Activated CD8-positive, alpha-beta T cell treated with anti-CD3 and anti-CD28 coated beads, Interleukin-2, amount 10 ng/mL, durations not matched to agents 7 days and 5 days (primary cell): ENCODE data around the gene RNF215. TPM values are rescaled to one million over a fixed set of nuclear protein-coding genes. Genes with fewer than 3 reads are reported as not detected.
A peak's percentile ranks its signal among the peaks of the same experiment; 100 is the strongest.

Source experiments
- ATAC-seq: fragments of 150-1000 bp; cut with Tn5 transposase; one replicate; pipeline ENCODE4 v1.10.0; 2021; ENCODE audit warnings: moderate library complexity
- CTCF ChIA-PET: fragments of 350-600 bp; sonication (Branson Sonifier 250); formaldehyde crosslinking; loops from one replicate; lab custom pipeline; 2021; ENCODE audit warnings: antibody characterized with exemption; lab: Charles Lee
- POLR2A ChIA-PET: fragments of 350-600 bp; sonication (Branson Sonifier 250); formaldehyde crosslinking; loops from one replicate; lab custom pipeline; 2021; ENCODE audit warnings: antibody characterized with exemption; lab: Charles Lee
- DNase-seq: peaks from one replicate; pipeline ENCODE4 v3.0.0-alpha.2; 2020
- H3K27ac Mint-ChIP-seq: one replicate; pipeline ENCODE4 v1.8.0; 2021; ENCODE audit warnings: mild to moderate bottlenecking, mixed read lengths
- H3K27me3 Mint-ChIP-seq: one replicate; pipeline ENCODE4 v1.8.0; 2021; ENCODE audit warnings: low read depth, mixed read lengths
- H3K36me3 Mint-ChIP-seq: one replicate; pipeline ENCODE4 v1.8.0; 2021; ENCODE audit warnings: low read depth, mixed read lengths
- H3K4me1 Mint-ChIP-seq: one replicate; pipeline ENCODE4 v1.8.0; 2021; ENCODE audit warnings: low read depth, mixed read lengths
- H3K4me3 Mint-ChIP-seq: one replicate; pipeline ENCODE4 v1.8.0; 2021; ENCODE audit warnings: mild to moderate bottlenecking, mixed read lengths
- H3K9me3 Mint-ChIP-seq: one replicate; pipeline ENCODE4 v1.8.0; 2022; ENCODE audit warnings: mixed read lengths; ENCODE audit not compliant: insufficient read depth
- total RNA-seq, 2 experiments: library from RNA; stranded (reverse); gene quantifications; one replicate each; pipeline ENCODE4 v1.2.3, GENCODE V29; 2021

The RNF215 gene
- total RNA-seq, 2 experiments from 2014 or later, result 12.0 to 14.6 TPM

DNA sequence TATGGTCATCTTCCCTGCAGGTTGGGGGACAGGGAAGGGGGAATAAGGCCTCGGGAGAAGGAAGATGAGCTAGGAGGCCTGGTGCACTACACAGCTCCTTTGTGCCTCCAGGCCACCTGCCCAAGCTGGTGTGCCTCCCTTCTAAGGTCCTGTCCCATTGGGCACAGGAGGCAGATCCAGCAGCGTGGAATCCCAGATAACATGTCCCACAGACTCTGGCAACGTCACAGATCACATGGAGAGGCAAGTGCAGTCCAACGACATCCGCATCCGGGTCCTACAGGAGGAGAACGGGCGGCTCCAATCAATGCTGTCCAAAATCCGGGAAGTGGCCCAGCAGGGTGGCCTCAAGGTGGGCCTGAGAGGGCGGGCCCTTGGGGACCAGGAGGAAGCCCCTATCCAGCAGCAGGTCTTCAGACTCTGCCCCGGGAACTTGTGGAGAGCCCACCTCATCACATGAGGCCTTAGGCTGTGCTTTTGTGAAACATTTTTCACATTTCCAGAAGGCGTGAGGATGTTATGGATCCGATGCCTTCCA is 11.8 kb downstream of the RNF215 start:
- H3K36me3 Mint-ChIP-seq, result no peaks in the 10 kb centered on the region
- DNase-seq (no peak), ATAC-seq (no peak)
- H3K27me3 Mint-ChIP-seq, result no peaks in the 10 kb centered on the region
- no peaks in the 10 kb centered on the region for H3K9me3 Mint-ChIP-seq
- no peaks in the 10 kb centered on the region for H3K4me1 Mint-ChIP-seq
- H3K27ac Mint-ChIP-seq, result no peak overlapping the region
- no peak overlapping the region for H3K4me3 Mint-ChIP-seq
- CTCF ChIA-PET, result no interaction called here
- POLR2A ChIA-PET, result no interaction called here

DNA sequence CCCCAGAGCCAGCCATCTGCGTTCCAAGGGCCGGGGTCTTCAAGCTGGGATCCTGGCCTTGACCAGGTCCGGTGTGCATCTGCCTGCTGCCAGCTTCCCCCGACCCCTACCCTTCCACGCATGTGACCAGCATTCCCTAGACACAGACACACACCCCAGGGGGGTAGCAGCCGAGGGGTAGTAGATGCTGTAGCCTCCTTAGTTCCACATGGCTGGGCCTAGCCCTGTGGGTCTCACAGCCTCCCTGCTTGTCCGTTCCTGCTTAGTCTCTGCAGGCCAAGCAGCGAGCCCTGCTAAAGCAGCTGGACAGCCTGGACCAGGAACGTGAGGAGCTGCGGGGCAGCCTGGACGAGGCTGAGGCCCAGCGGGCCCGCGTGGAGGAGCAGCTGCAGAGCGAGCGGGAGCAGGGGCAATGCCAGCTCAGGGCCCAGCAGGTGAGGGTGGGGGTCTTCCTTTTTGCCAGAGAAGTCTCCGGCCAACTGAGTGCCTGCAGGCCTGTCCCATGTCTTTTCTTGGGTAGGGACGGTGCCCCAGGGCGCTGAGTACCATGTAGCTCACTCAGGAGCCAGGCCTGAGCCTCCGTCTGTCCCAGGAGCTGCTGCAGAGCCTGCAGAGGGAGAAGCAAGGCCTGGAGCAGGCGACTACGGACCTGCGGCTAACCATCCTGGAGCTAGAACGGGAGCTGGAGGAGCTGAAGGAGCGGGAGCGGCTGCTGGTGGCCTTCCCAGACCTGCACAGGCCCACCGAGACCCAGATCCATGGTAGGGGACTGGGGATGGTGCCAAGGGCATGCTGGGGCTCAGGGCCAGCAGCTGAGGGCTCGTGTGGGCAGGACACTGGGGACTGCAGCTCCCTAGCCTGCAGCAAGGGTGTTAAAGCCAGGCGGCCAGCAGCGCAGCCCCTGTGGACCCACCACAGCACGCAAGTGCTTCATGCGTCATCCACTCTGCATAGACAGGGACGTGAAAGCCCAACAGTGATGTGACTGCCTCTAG is 13.6 kb downstream of the RNF215 start:
- H3K9me3 Mint-ChIP-seq, result no peaks in the 10 kb centered on the region
- no peaks in the 10 kb centered on the region for H3K4me1 Mint-ChIP-seq
- H3K36me3 Mint-ChIP-seq, result no peaks in the 10 kb centered on the region
- no peak for ATAC-seq
- ChIA-PET POLR2A (interaction anchor here (1.1 kb wide), 1 partner anchor 108 kb away, joined by 4 read pairs; no protein-coding TSS in a partner anchor), CTCF (interaction anchor here (1.4 kb wide), 1 partner anchor 86 kb away, joined by 6 read pairs; no protein-coding TSS in a partner anchor)
- H3K4me3 Mint-ChIP-seq, result no peak overlapping the region
- H3K27me3 Mint-ChIP-seq, result no peaks in the 10 kb centered on the region
- no peak overlapping the region for H3K27ac Mint-ChIP-seq
- no peak for DNase-seq

GRCh38 chr22:30372915-30373314 is 14.3 kb downstream of the RNF215 start:
- Mint-ChIP-seq H3K4me3 (no peak overlapping the region), H3K27ac (no peak overlapping the region), H3K4me1 (no peaks in the 10 kb centered on the region), H3K9me3 (no peaks in the 10 kb centered on the region), H3K27me3 (no peaks in the 10 kb centered on the region), H3K36me3 (no peaks in the 10 kb centered on the region)
- POLR2A ChIA-PET, result interaction anchor here (1.1 kb wide), 1 partner anchor 108 kb away, joined by 4 read pairs; no protein-coding TSS in a partner anchor
- no peak for DNase-seq
- CTCF ChIA-PET, result interaction anchor here (1.4 kb wide), 1 partner anchor 85 kb away, joined by 6 read pairs; no protein-coding TSS in a partner anchor
- no peak for ATAC-seq

DNA sequence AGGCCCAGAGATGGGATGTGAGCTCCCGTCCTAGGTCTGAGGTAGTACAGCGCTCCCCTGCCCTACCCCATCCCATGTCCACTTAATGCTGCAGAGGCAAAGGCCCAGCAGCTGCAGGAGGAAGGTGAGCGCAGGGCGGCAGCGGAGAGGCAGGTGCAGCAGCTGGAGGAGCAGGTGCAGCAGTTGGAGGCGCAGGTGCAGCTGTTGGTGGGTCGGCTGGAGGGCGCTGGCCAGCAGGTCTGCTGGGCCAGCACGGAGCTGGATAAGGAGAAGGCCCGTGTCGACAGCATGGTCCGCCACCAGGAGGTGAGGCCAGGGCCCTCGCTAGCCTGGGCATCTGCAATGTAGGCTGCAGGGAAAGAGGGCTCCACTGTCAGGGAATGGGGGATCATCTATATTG is 15.2 kb downstream of the RNF215 start:
- Mint-ChIP-seq H3K9me3 (no peaks in the 10 kb centered on the region), H3K4me3 (no peak overlapping the region), H3K27ac (no peak overlapping the region), H3K4me1 (no peaks in the 10 kb centered on the region), H3K36me3 (no peaks in the 10 kb centered on the region), H3K27me3 (no peaks in the 10 kb centered on the region)
- ChIA-PET POLR2A (no interaction called here), CTCF (no interaction called here)
- DNase-seq, result no peak
- ATAC-seq, result no peak

- Mint-ChIP-seq H3K4me3 (no peak overlapping the region), H3K9me3 (no peaks in the 10 kb centered on the region), H3K36me3 (no peaks in the 10 kb centered on the region), H3K27me3 (no peaks in the 10 kb centered on the region), H3K27ac (no peak overlapping the region), H3K4me1 (no peaks in the 10 kb centered on the region)
- ChIA-PET POLR2A (no interaction called here), CTCF (no interaction called here)
- DNase-seq (no peak), ATAC-seq (no peak)
Observed at GRCh38 chr22:30371321-30371720, 15.9 kb downstream of the RNF215 start.

DNA sequence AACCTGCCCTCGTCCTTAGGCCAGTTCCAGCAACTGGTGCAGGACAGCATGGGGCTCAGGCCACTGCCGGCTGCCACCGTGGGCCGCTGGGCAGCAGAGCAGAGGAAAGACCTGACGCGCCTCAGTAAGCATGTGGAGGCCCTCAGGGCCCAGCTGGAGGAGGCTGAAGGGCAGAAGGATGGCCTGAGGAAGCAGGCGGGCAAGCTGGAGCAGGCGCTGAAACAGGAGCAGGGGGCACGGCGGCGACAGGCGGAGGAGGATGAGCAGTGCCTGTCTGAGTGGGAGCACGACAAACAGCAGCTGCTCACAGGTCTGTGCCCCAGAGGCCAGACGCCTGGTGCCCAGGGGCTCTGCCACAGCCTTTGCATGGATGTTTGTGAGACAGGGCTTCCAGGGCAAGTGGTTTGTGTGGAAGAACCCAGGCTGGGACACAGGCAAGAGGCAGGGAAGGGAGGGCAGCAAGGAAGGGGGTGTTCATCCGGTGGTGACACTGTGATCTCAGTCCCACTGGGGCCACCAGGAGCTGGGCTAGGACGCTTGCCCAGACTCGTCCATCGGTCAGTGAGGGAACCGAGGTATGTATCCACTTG is 16.5 kb downstream of the RNF215 start:
- Mint-ChIP-seq H3K9me3 (no peaks in the 10 kb centered on the region), H3K27ac (no peak overlapping the region), H3K4me3 (no peak overlapping the region), H3K27me3 (no peaks in the 10 kb centered on the region), H3K36me3 (no peaks in the 10 kb centered on the region), H3K4me1 (no peaks in the 10 kb centered on the region)
- DNase-seq, result no peak
- CTCF ChIA-PET, result no interaction called here
- ATAC-seq, result no peak
- POLR2A ChIA-PET, result no interaction called here

GRCh38 chr22:30368420-30368819 is 18.8 kb downstream of the RNF215 start:
- no peaks in the 10 kb centered on the region for H3K27me3 Mint-ChIP-seq
- H3K4me1 Mint-ChIP-seq, result no peaks in the 10 kb centered on the region
- ATAC-seq (no peak), DNase-seq (no peak)
- no peak overlapping the region for H3K27ac Mint-ChIP-seq
- POLR2A ChIA-PET, result interaction anchor here (1.4 kb wide), 1 partner anchor 11 kb away, joined by 5 read pairs; the partner anchor contains the start of genes CCDC157 and SF3A1
- no peaks in the 10 kb centered on the region for H3K9me3 Mint-ChIP-seq
- CTCF ChIA-PET, result interaction anchor here (3.1 kb wide), 1 partner anchor 80 kb away, joined by 11 read pairs; no protein-coding TSS in a partner anchor
- H3K4me3 Mint-ChIP-seq, result no peak overlapping the region
- H3K36me3 Mint-ChIP-seq, result no peaks in the 10 kb centered on the region

- DNase-seq (no peak), ATAC-seq (no peak)
- CTCF ChIA-PET, result interaction anchor here (1.3 kb wide), 1 partner anchor 22 kb away, joined by 3 read pairs; no protein-coding TSS in a partner anchor
- Mint-ChIP-seq H3K4me1 (peaks cover 15% of the 10 kb centered on the region), H3K36me3 (no peaks in the 10 kb centered on the region), H3K27ac (no peak overlapping the region), H3K4me3 (no peak overlapping the region), H3K27me3 (no peaks in the 10 kb centered on the region), H3K9me3 (no peaks in the 10 kb centered on the region)
- POLR2A ChIA-PET, result interaction anchor here (0.8 to 1.5 kb wide), 2 partner anchors 9 to 33 kb away, joined by 3 to 6 read pairs; partner anchors contain the start of genes CCDC157 and SF3A1
Observed at GRCh38 chr22:30365891-30366290, 21.3 kb downstream of the RNF215 start.

GRCh38 chr22:30362651-30363281 is 24.4 kb downstream of the RNF215 start:
- Mint-ChIP-seq H3K4me3 (no peak overlapping the region), H3K9me3 (no peaks in the 10 kb centered on the region), H3K4me1 (peaks cover 19% of the 10 kb centered on the region), H3K36me3 (no peaks in the 10 kb centered on the region), H3K27me3 (no peaks in the 10 kb centered on the region), H3K27ac (peak overlapping the region; percentile 34)
- no peak for ATAC-seq
- no peak for DNase-seq
- ChIA-PET POLR2A (no interaction called here), CTCF (no interaction called here)

GRCh38 chr22:30361916-30362650 is 25.1 kb downstream of the RNF215 start:
- no peak overlapping the region for H3K4me3 Mint-ChIP-seq
- H3K36me3 Mint-ChIP-seq, result no peaks in the 10 kb centered on the region
- H3K4me1 Mint-ChIP-seq, result peaks cover 22% of the 10 kb centered on the region
- H3K27ac Mint-ChIP-seq, result peak overlapping the region; percentile 34
- ATAC-seq (no peak), DNase-seq (no peak)
- H3K27me3 Mint-ChIP-seq, result no peaks in the 10 kb centered on the region
- H3K9me3 Mint-ChIP-seq, result no peaks in the 10 kb centered on the region
- ChIA-PET POLR2A (interaction anchor here (1.1 kb wide), 1 partner anchor 73 kb away, joined by 3 read pairs; the partner anchor contains the start of gene CASTOR1), CTCF (interaction anchor here (1.1 kb wide), 1 partner anchor 74 kb away, joined by 3 read pairs; no protein-coding TSS in a partner anchor)
